Vagina (tissue), 2 donors: ENCODE measurements around the gene PTPN6. TPM values are rescaled to one million over a fixed set of nuclear protein-coding genes. Genes with fewer than 3 reads are reported as not detected.

Source experiments
- DNase-seq, 2 donors: peaks; one replicate each; pipeline ENCODE4 v3.0.0-alpha.2; 2017; ENCODE audit errors: extremely low spot score in 2 of 2
- H3K27ac ChIP-seq: fragments of 200-600 bp; sonication (generic); one replicate; pipeline ENCODE4 v1.5.1; 2019
- H3K27me3 ChIP-seq: fragments of 200-600 bp; sonication (generic); one replicate; pipeline ENCODE4 v1.5.1; 2019
- H3K36me3 ChIP-seq, 2 donors: fragments of 200-600 bp; sonication (generic); one replicate each; pipeline ENCODE4 v1.5.1; 2017 to 2019
- H3K4me1 ChIP-seq: fragments of 200-600 bp; sonication (generic); one replicate; pipeline ENCODE4 v1.5.1; 2019
- H3K4me3 ChIP-seq, 2 donors: fragments of 200-600 bp; sonication (generic); 1 replicate in 1 of 2; 2 replicates in 1 of 2; pipeline ENCODE4 v1.5.1; 2016 to 2019
- H3K9me3 ChIP-seq: fragments of 200-600 bp; sonication (generic); one replicate; pipeline ENCODE4 v1.5.1; 2019
- CTCF ChIP-seq, 3 experiments: fragments of 450-650 bp in 2 of 3; fragments of 200-600 bp in 1 of 3; sonication (generic) in 1 of 3; IDR thresholded peaks; one replicate each; pipeline ENCODE4 v1.5.1; 2017 to 2019; ENCODE audit warnings: antibody characterized with exemption in 3 of 3, mild to moderate bottlenecking in 2 of 3, moderate library complexity in 2 of 3
- POLR2A ChIP-seq, 2 donors: fragments of 450-650 bp; IDR thresholded peaks; one replicate each; pipeline ENCODE4 v1.6.1; 2017; ENCODE audit warnings: antibody characterized with exemption in 2 of 2, mild to moderate bottlenecking in 2 of 2, moderate library complexity in 2 of 2
- POLR2AphosphoS5 ChIP-seq, 2 donors: sonication (generic); formaldehyde crosslinking; IDR thresholded peaks; one replicate each; pipeline ENCODE4 v1.9.0; 2017; ENCODE audit warnings: antibody characterized with exemption in 2 of 2, mild to moderate bottlenecking in 2 of 2, low read depth in 1 of 2; ENCODE audit not compliant: insufficient read depth in 1 of 2
- intact Hi-C: fragments of 100-400 bp; cut with DNase I; formaldehyde crosslinking; loops from one replicate; pipeline ENCODE4 v1.15.1; 2023
- total RNA-seq: library from RNA; depleted of rRNA; stranded (reverse); fragments of >200 nt; gene quantifications from one replicate; pipeline ENCODE4 v1.2.3, GENCODE V29; 2016

Gene PTPN6
- total RNA-seq, 1 donor from 2014 or later, result 17.4 TPM

- peak overlapping the region; percentile 30 for H3K27ac ChIP-seq
- H3K4me1 ChIP-seq, result peaks cover 9% of the 10 kb centered on the region
- DNase-seq, result no peak
- no peaks in the 10 kb centered on the region for H3K9me3 ChIP-seq
- peak overlapping the region in 1 of 2 donors; percentile 37 for H3K4me3 ChIP-seq
- TF ChIP-seq CTCF (IDR thresholded peaks at IDR 0.05) (no peak), POLR2A (IDR thresholded peaks at IDR 0.05) (peak in 1 of 2 donors; percentile 10), POLR2AphosphoS5 (IDR thresholded peaks at IDR 0.05; ENCODE audit: insufficient read depth in 1 of 2, low read depth in 1 of 2) (peak in 1 of 2 donors; percentile 32)
- intact Hi-C loops, result no loop called here
- H3K27me3 ChIP-seq, result no peaks in the 10 kb centered on the region
- no peaks in the 10 kb centered on the region for H3K36me3 ChIP-seq
Measured at GRCh38 chr12:6953442-6954315, 2.5 kb downstream of the PTPN6 start.

GRCh38 chr12:6954316-6955107 lies 3.4 kb downstream of the PTPN6 start:
- no peak overlapping the region for H3K4me3 ChIP-seq
- H3K36me3 ChIP-seq, result no peaks in the 10 kb centered on the region
- H3K4me1 ChIP-seq, result peaks cover 9% of the 10 kb centered on the region
- H3K9me3 ChIP-seq, result no peaks in the 10 kb centered on the region
- H3K27ac ChIP-seq, result peak overlapping the region; percentile 30
- no peak for DNase-seq
- no peaks in the 10 kb centered on the region for H3K27me3 ChIP-seq
- no peak for TF ChIP-seq POLR2AphosphoS5 (IDR thresholded peaks at IDR 0.05; ENCODE audit: insufficient read depth in 1 of 2, low read depth in 1 of 2)
- TF ChIP-seq CTCF (IDR thresholded peaks at IDR 0.05), result no peak
- no peak for TF ChIP-seq POLR2A (IDR thresholded peaks at IDR 0.05)
- intact Hi-C loops, result no loop called here

GRCh38 chr12:6955108-6956020 lies 4.2 kb downstream of the PTPN6 start:
- H3K9me3 ChIP-seq, result no peaks in the 10 kb centered on the region
- TF ChIP-seq CTCF (IDR thresholded peaks at IDR 0.05) (no peak), POLR2AphosphoS5 (IDR thresholded peaks at IDR 0.05; ENCODE audit: insufficient read depth in 1 of 2, low read depth in 1 of 2) (no peak), POLR2A (IDR thresholded peaks at IDR 0.05) (no peak)
- H3K4me1 ChIP-seq, result peaks cover 9% of the 10 kb centered on the region
- H3K36me3 ChIP-seq, result no peaks in the 10 kb centered on the region
- no peak for DNase-seq
- no peak overlapping the region for H3K27ac ChIP-seq
- no peaks in the 10 kb centered on the region for H3K27me3 ChIP-seq
- no peak overlapping the region for H3K4me3 ChIP-seq
- intact Hi-C loops, result no loop called here

GRCh38 chr12:6956021-6956727 lies 5.0 kb downstream of the PTPN6 start:
- Histone ChIP-seq H3K9me3 (no peaks in the 10 kb centered on the region), H3K27ac (no peak overlapping the region), H3K27me3 (no peaks in the 10 kb centered on the region), H3K36me3 (no peaks in the 10 kb centered on the region), H3K4me3 (no peak overlapping the region), H3K4me1 (peaks cover 14% of the 10 kb centered on the region)
- intact Hi-C loops, result no loop called here
- TF ChIP-seq POLR2A (IDR thresholded peaks at IDR 0.05) (no peak), POLR2AphosphoS5 (IDR thresholded peaks at IDR 0.05; ENCODE audit: insufficient read depth in 1 of 2, low read depth in 1 of 2) (no peak), CTCF (IDR thresholded peaks at IDR 0.05) (no peak)
- no peak for DNase-seq
